GM21390 (cell line): ENCODE data around the gene MYO18B.

Experiments used
- ATAC-seq: cut with Tn5 transposase; IDR thresholded peaks from one replicate; pipeline ENCODE4 v1.9.1; 2021; ENCODE audit not compliant: unreplicated experiment

Gene MYO18B

GRCh38 chr22:25712661-25713400 is 29.2 kb upstream of the MYO18B start:
- ATAC-seq = no peak

- no peak for ATAC-seq
Observed at GRCh38 chr22:25714070-25714469, 27.9 kb upstream of the MYO18B start.

GRCh38 chr22:25714739-25715138 is 27.2 kb upstream of the MYO18B start:
- ATAC-seq = no peak

GRCh38 chr22:25716637-25717036 is 25.4 kb upstream of the MYO18B start:
- no peak for ATAC-seq

- no peak for ATAC-seq
Observed at GRCh38 chr22:25718135-25718840, 23.7 kb upstream of the MYO18B start.

- ATAC-seq = no peak
Observed at GRCh38 chr22:25722223-25722622, 19.8 kb upstream of the MYO18B start.

- no peak for ATAC-seq
Observed at GRCh38 chr22:25722626-25723025, 19.4 kb upstream of the MYO18B start.

- no peak for ATAC-seq
Observed at GRCh38 chr22:25726241-25726640, 15.7 kb upstream of the MYO18B start.

GRCh38 chr22:25728071-25728470 is 13.9 kb upstream of the MYO18B start:
- ATAC-seq = no peak

- no peak for ATAC-seq
Observed at GRCh38 chr22:25729016-25729995, 12.7 kb upstream of the MYO18B start.

- ATAC-seq = no peak
Observed at GRCh38 chr22:25735650-25736049, 6.3 kb upstream of the MYO18B start.

GRCh38 chr22:25736378-25737011 is 5.5 kb upstream of the MYO18B start:
- no peak for ATAC-seq

GRCh38 chr22:25739659-25740344 is 2.2 kb upstream of the MYO18B start:
- ATAC-seq = no peak

GRCh38 chr22:25742918-25743708 is 1.1 kb downstream of the MYO18B start:
- no peak for ATAC-seq

GRCh38 chr22:25744694-25745093 is 2.7 kb downstream of the MYO18B start:
- ATAC-seq = no peak

- no peak for ATAC-seq
Observed at GRCh38 chr22:25745341-25746011, 3.5 kb downstream of the MYO18B start.

- no peak for ATAC-seq
Observed at GRCh38 chr22:25746012-25746373, 4.0 kb downstream of the MYO18B start.

- no peak for ATAC-seq
Observed at GRCh38 chr22:25747245-25747944, 5.4 kb downstream of the MYO18B start.
